Heart left ventricle (tissue), 16 donors: ENCODE measurements around the gene GAB2. TPM values are rescaled to one million over a fixed set of nuclear protein-coding genes. Genes with fewer than 3 reads are reported as not detected.
"Not testable (repeated sequence)": the region's sequence is repeated elsewhere in the genome, so short reads cannot be mapped to it uniquely, and the experiment has no call there.

Source experiments
- ATAC-seq, 4 donors: fragments of 200-7000 bp; cut with Tn5 transposase; one replicate each; pipeline ENCODE4 v1.9.1; 2020 to 2022; ENCODE audit warnings: moderate library complexity in 4 of 4, mild to moderate bottlenecking in 3 of 4, moderate number of reproducible peaks in 1 of 4
- DNase-seq, 5 donors: peaks; one replicate each; pipeline ENCODE4 v3.0.0-alpha.2; 2020
- H3K27ac ChIP-seq, 12 donors: fragments of 200-600 bp; sonication (generic) in 4 of 12; one replicate each; pipeline versions ENCODE4 v1.5.0 to v1.8.0; 2016 to 2022; ENCODE audit warnings: mild to moderate bottlenecking in 2 of 12
- H3K27me3 ChIP-seq, 9 donors: fragments of 200-600 bp; sonication (generic) in 2 of 9; one replicate each; pipeline versions ENCODE4 v1.5.1 to v1.8.0; 2016 to 2022; ENCODE audit warnings: mild to moderate bottlenecking in 3 of 9
- H3K36me3 ChIP-seq, 9 donors: fragments of 200-600 bp; sonication (generic) in 2 of 9; one replicate each; pipeline versions ENCODE4 v1.5.0 to v1.8.0; 2018 to 2022; ENCODE audit warnings: mild to moderate bottlenecking in 2 of 9
- H3K4me1 ChIP-seq, 12 donors: fragments of 200-600 bp; sonication (generic) in 4 of 12; one replicate each; pipeline versions ENCODE4 v1.5.0 to v1.8.0; 2016 to 2022; ENCODE audit warnings: mild to moderate bottlenecking in 3 of 12
- H3K4me3 ChIP-seq, 12 donors: fragments of 200-600 bp; sonication (generic) in 4 of 12; one replicate each; pipeline versions ENCODE4 v1.5.0 to v1.8.0; 2017 to 2022; ENCODE audit warnings: mild to moderate bottlenecking in 9 of 12, moderate library complexity in 4 of 12
- H3K9me3 ChIP-seq, 12 donors: fragments of 200-600 bp; sonication (generic) in 4 of 12; one replicate each; pipeline versions ENCODE4 v1.5.0 to v1.8.0; 2016 to 2022; ENCODE audit warnings: mild to moderate bottlenecking in 1 of 12
- POLR2A ChIP-seq, 2 donors: fragments of 450-650 bp; IDR thresholded peaks; one replicate each; pipeline ENCODE4 v1.6.1; 2017; ENCODE audit warnings: antibody characterized with exemption in 2 of 2, mild to moderate bottlenecking in 2 of 2, moderate library complexity in 2 of 2
- WGBS, 4 donors: extraction: QIAGEN DNeasy Blood & Tissue Kit in 2 of 4; methylation state at CpG; one replicate each; pipeline versions ENCODE4 v1.1.5 to v1.1.7; 2013 to 2018; 5-methylcytosine and 5-hydroxymethylcytosine counted together
- intact Hi-C, 10 donors: fragments of 100-400 bp; cut with DNase I; formaldehyde crosslinking; loops; one replicate each; pipeline versions ENCODE4 v1.11.1 to v1.14.2; 2022
- polyA plus RNA-seq, 2 donors: library from polyadenylated mRNA; stranded (reverse); fragments of 200-250 nt; gene quantifications; one replicate each; pipeline ENCODE4 v1.2.3, GENCODE V29; 2013
- total RNA-seq, 9 donors: library from RNA; depleted of rRNA in 2 of 9; stranded (reverse); fragments of >200 nt in 2 of 9; fragmentation: NEBNext Ultra II Directional in 3 of 9; extraction: Animal tissue kit (Norgen Biotek cat#: 25700) in 3 of 9; gene quantifications; one replicate each; pipeline versions ENCODE4 v1.1.0 to v1.2.4, GENCODE V29; 2016 to 2023
- TF ChIP-seq, protein P1 (sequence below), 12 donors: fragments of 200-600 bp; sonication (generic) in 4 of 12; IDR thresholded peaks; one replicate each; pipeline versions ENCODE4 v1.5.0 to v1.8.0; 2018 to 2022; ENCODE audit warnings: antibody characterized with exemption in 12 of 12, mild to moderate bottlenecking in 5 of 12
- donor health status: ischemic (EF 13 %, LVEDD 7.1; RV severe dilation, severe dysfunction).
- donor health status: healthy with polysubstance abuse.
- donor health status: DM: no; HTN: yes; CAD: no.
- donor health status: DM: no; HTN: no; CAD: no.
- donor health status: ischemic (EF 25% LVEDD 6.9; RV normal size, moderate dysfunction).
- donor health status: ischemic (EF 25% LVEDD 5.7; RV mildly dilated, moderate dysfunction).
- donor health status: healthy.
- donor health status: DM: yes; HTN: yes; CAD: no.
- donor health status: ischemic (EF 35%, LVEDD 5.7; RV mildly dilated, moderate dysfunction).
- donor health status: nonischemic (EF 11% LVEDD 7.7; RV severe dilation, severe dysfunction).
- donor health status: DM: yes; HTN: yes; CAD: no.
- donor health status: PGD.
- donor health status: ischemic (EF 29% LVEDD 5.4; RV normal size, mild dysfunction).
- donor health status: nonischemic (EF 23%, LVEDD 6.1; RV moderate dilation, normal function).

Gene GAB2
- total and polyA plus RNA-seq, 11 donors: 6.1 to 53.0 (median 30.0) TPM

DNA sequence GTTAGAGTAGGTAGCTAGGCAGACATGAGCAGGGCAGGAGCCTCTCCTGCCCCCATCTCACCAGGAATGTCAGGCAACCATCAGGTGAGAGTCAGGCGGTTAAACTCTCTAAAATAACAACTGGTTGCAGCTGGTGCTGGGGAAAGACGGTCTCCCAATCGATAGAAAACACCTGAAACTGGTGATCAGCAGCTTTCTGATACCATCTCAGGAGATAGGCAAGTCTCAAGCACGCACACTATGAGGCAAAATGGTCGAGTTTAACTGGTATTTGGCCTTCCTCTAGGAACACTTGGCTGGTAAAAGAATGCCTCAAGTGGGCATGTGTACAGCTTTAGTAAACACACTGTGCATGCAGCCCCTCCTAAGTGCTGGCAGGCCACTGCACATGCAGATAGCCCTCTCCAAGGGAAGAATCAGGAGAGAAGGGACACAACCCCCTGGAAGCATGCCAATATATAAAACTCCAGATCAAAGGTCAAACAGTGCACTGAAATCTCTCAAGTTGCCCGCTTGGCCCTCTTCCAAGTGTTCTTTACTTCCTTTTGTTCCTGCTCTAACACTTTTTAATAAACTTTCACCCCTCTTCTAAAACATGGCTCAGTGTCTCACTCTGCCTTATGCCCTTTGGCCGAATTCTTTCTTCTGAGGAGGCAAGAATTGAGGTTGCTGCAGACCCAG lies 140.2 kb downstream of the GAB2 start:
- DNase-seq (no peak), ATAC-seq (no peak)
- TF ChIP-seq, protein P1, sequence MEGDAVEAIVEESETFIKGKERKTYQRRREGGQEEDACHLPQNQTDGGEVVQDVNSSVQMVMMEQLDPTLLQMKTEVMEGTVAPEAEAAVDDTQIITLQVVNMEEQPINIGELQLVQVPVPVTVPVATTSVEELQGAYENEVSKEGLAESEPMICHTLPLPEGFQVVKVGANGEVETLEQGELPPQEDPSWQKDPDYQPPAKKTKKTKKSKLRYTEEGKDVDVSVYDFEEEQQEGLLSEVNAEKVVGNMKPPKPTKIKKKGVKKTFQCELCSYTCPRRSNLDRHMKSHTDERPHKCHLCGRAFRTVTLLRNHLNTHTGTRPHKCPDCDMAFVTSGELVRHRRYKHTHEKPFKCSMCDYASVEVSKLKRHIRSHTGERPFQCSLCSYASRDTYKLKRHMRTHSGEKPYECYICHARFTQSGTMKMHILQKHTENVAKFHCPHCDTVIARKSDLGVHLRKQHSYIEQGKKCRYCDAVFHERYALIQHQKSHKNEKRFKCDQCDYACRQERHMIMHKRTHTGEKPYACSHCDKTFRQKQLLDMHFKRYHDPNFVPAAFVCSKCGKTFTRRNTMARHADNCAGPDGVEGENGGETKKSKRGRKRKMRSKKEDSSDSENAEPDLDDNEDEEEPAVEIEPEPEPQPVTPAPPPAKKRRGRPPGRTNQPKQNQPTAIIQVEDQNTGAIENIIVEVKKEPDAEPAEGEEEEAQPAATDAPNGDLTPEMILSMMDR (IDR thresholded peaks at IDR 0.05): no peak
- Histone ChIP-seq H3K27ac (no peak overlapping the region), H3K9me3 (peaks cover 0 to 9% (median 4%) of the 10 kb centered on the region in 12 donors), H3K4me3 (no peak overlapping the region), H3K27me3 (no peaks in the 10 kb centered on the region), H3K36me3 (peaks cover 0 to 25% (median 11%) of the 10 kb centered on the region in 9 donors), H3K4me1 (peaks cover 0 to 22% (median 12%) of the 10 kb centered on the region in 12 donors)
- intact Hi-C loops: no loop called here
- WGBS, 4 donors: 82 to 88% (median 83%) methylated on average over 5 to 7 of the region's 7 CpGs

DNA sequence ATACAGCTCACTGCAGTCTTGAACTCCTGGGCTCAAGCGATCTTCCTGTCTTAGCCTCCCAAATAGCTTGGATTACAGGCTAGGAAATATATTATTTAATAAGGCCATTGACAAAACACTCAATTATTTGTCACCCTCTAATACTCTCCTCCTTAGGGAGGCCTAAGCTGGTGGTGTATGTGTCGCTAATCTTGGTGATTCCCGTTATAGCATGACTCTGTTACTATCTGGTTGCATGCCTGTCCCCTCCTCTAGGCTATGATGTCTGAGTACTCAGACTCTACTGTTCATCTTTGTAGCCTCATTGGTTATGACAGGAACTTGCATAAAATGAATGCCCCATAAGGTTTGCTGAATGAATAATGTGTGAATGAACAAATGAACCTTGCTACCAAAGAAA lies 141.3 kb downstream of the GAB2 start:
- DNase-seq: no peak
- Histone ChIP-seq H3K36me3 (peaks cover 0 to 27% (median 11%) of the 10 kb centered on the region in 9 donors), H3K4me1 (peaks cover 0 to 22% (median 12%) of the 10 kb centered on the region in 12 donors), H3K27ac (no peak overlapping the region), H3K4me3 (no peak overlapping the region), H3K9me3 (peaks cover 0 to 14% (median 7%) of the 10 kb centered on the region in 12 donors), H3K27me3 (no peaks in the 10 kb centered on the region)
- ATAC-seq: peak in 2 of 4 donors; percentile 42 to 51
- TF ChIP-seq POLR2A (IDR thresholded peaks at IDR 0.05): no peak
- TF ChIP-seq, protein P1 (IDR thresholded peaks at IDR 0.05): no peak
- 68 to 81% (median 78%) methylated on average over 3 of the region's 3 CpGs for WGBS, 4 donors
- intact Hi-C loops: no loop called here

DNA sequence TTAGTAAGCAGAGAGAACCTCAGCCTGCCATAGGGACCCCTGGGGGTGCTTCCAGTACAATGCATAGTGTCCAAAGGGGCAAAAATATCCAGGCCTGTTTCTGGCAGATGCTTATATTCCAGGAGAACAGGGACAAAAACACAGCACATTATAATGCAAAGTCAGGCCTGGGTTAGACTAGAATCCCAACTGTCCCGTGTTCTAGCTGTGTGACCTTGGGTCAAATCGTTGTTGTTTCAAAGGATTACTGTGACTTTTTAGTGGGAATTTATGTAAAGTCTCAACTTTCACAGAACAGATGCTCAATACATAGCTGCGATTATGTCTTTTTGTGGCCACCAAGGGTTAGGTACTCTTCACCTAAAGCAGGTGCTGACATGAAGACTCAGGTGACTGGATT lies 142.9 kb downstream of the GAB2 start:
- Histone ChIP-seq H3K27me3 (no peaks in the 10 kb centered on the region), H3K27ac (no peak overlapping the region), H3K4me3 (no peak overlapping the region), H3K36me3 (peaks cover 0 to 18% (median 3%) of the 10 kb centered on the region in 9 donors), H3K4me1 (peaks cover 0 to 25% (median 14%) of the 10 kb centered on the region in 12 donors), H3K9me3 (peaks cover 0 to 14% (median 7%) of the 10 kb centered on the region in 12 donors)
- 85 to 93% (median 89%) methylated on average over 3 of the region's 3 CpGs for WGBS, 4 donors
- no peak for ATAC-seq
- no peak for DNase-seq
- TF ChIP-seq POLR2A (IDR thresholded peaks at IDR 0.05): no peak
- TF ChIP-seq, protein P1 (IDR thresholded peaks at IDR 0.05): no peak
- intact Hi-C loops: no loop called here

DNA sequence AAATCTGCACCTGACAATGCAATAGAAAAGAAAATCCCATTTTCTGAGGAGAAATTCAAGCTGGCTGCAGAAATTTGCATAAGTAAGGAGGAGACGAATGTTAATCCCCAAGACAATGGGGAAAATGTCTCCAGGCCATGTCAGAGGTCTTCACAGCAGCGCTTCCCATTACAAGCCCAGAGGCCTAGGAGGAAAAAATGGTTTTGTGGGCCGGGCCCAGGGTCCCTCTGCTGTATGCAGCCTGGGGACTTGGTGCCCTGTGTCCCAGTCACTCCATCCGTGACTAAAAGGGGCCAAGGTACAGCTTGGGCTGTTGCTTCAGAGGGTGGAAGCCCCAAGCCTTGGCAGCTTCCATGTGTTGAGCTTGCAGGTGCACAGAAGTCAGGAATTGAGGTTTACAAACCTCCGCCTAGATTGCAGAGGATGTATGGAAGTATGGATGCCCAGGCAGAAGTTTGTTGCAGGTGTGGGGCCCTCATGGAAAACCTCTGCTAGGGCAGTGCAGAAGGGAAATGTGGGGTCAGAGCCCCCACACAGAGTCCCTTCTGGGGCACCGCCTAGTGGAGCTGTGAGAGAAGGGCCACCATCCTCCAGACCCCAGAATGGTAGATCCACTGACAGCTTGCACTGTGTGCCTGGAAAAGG lies 144.9 kb downstream of the GAB2 start:
- intact Hi-C loops, H3K27me3 ChIP-seq, ATAC-seq, H3K27ac ChIP-seq, DNase-seq, H3K4me3 ChIP-seq: not testable (repeated sequence)
- H3K4me1 ChIP-seq: peaks cover 0 to 40% (median 23%) of the 10 kb centered on the region in 12 donors
- H3K36me3 ChIP-seq: peaks cover 0 to 15% (median 0%) of the 10 kb centered on the region in 9 donors
- peaks cover 0 to 14% (median 7%) of the 10 kb centered on the region in 12 donors for H3K9me3 ChIP-seq
- 82 to 98% (median 94%) methylated on average over 6 of the region's 6 CpGs for WGBS, 4 donors

DNA sequence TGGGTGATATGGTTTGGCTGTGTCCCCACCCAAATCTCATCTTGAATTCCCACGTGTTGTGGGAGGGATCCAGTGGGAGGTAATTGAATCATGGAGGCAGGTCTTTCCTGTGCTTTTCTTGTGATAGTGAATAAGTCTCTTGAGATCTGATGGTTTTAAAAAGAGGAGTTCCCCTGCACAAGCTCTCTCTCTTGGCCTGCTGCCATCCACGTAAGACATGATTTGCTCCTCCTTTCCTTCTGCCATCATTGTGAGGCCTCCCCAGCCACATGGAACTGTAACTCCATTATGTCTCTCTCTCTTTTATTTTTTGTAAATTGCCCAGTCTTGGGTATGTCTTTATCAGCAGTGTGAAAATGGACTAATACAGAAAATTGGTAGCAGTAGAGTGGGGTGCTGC lies 145.8 kb downstream of the GAB2 start:
- ATAC-seq, H3K27ac ChIP-seq, intact Hi-C loops, H3K27me3 ChIP-seq, DNase-seq, H3K4me3 ChIP-seq, H3K36me3 ChIP-seq: not testable (repeated sequence)
- Histone ChIP-seq H3K4me1 (peaks cover 0 to 41% (median 21%) of the 10 kb centered on the region in 12 donors), H3K9me3 (peaks cover 0 to 14% (median 7%) of the 10 kb centered on the region in 12 donors)
- 45 to 64% (median 55%) methylated on average over 2 of the region's 2 CpGs for WGBS, 4 donors
